Measurements from ENCODE around the gene PDE7B.

GRCh38 chr6:136186363-136186762 is 334.9 kb downstream of the PDE7B start:
- TF ChIP-seq CTCF (IDR thresholded peaks at IDR 0.05; ENCODE audit: low read depth, low read length, missing input control) (no peak), MAX (IDR thresholded peaks at IDR 0.05) (no peak), SP1 (IDR thresholded peaks at IDR 0.05) (no peak), TAF1 (conservative IDR thresholded peaks at IDR 0.05) (no peak), REST (IDR thresholded peaks at IDR 0.05) (no peak), YY1 (IDR thresholded peaks at IDR 0.05) (no peak), ZBTB33 (IDR thresholded peaks at IDR 0.05) (no peak), JUND (IDR thresholded peaks at IDR 0.05) (no peak), GABPA (IDR thresholded peaks at IDR 0.05 in 1 of 2, conservative IDR thresholded peaks at IDR 0.05 in 1 of 2) (no peak), RAD21 (IDR thresholded peaks at IDR 0.05) (no peak)
